HG02571 (cell line): ENCODE data around the gene SH3GLB1.

Experiments used
- ATAC-seq: cut with Tn5 transposase; IDR thresholded peaks from one replicate; pipeline ENCODE4 v1.9.1; 2021; ENCODE audit warnings: mild to moderate bottlenecking, moderate library complexity; ENCODE audit not compliant: unreplicated experiment

Gene SH3GLB1

DNA sequence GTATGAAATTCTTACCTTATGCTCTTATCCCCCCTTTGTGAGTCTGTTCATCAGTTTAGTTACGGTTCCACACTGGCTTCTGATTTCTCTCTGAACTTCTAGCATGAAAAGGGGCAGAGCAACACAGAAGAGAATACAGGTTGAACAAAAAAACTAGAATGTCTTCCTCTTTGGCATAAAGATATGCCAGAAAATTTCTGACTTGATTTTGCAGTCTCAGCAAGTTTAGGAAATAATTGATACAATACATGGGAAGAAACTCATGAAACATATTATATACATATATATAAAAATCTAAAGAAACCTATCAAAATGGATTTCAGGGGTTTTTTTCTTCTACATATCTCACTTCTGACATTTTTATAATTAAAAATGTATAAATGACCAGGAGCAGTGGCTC, 27.0 kb downstream of the SH3GLB1 start:
- no peak for ATAC-seq

DNA sequence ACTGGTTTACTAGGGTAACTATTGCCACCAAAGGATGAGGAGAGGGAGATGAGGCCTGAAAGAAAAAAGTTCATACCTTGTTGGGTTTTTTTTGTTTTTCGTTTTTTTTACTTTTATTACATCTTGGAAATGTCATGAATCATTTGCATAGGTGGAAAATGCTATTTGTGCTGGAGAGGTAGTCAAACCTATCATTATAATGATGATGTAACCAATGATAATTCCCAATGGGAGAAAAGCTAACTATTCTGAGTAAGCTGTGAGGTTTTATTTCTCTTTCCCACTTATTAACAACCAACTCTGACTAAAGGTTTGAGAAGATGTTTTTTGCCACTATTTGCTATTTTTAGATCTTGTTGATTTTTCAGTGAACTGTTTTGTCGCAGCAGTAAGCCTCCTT, 29.0 kb downstream of the SH3GLB1 start:
- no peak for ATAC-seq

DNA sequence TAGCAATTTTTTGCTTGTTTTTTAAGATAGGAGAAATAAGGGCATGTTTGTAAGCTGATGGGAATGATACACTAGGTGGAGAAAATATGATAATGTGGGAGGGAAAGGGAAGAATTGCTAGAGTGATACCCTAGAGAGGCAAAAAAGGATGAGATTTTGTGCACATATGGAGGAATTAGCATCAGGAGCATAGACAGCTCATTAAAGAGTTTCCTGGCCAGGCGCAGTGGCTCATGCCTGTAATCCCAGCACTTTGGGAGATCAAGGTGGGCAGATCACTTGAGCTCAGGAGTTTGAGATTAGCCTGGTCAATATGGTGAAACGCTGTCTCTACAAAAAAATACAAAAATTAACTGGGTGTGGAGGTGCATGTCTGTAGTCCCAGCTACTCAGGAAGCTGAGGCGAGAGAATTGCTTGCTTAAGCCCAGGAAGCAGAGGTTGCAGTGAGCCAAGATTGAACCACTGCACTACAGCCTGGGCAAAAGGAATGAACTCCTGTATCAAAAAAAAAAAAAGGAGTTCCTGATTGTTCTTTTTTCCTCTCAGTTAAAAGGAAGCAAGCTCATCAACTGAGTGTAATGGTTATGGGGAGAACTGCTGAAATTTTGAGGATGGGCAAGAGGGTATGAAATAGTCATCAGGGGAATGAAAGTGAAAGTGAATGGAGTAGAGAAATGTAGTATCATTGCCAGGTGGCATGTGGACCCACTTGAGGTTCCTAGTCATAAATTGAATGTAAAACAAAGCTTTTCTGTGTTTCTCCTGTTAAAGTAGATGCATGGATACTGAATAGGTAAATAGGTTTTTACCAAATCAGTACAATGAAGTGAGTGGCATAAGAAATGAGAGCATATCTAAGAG, 35.5 kb downstream of the SH3GLB1 start:
- ATAC-seq, result peak; percentile 61

DNA sequence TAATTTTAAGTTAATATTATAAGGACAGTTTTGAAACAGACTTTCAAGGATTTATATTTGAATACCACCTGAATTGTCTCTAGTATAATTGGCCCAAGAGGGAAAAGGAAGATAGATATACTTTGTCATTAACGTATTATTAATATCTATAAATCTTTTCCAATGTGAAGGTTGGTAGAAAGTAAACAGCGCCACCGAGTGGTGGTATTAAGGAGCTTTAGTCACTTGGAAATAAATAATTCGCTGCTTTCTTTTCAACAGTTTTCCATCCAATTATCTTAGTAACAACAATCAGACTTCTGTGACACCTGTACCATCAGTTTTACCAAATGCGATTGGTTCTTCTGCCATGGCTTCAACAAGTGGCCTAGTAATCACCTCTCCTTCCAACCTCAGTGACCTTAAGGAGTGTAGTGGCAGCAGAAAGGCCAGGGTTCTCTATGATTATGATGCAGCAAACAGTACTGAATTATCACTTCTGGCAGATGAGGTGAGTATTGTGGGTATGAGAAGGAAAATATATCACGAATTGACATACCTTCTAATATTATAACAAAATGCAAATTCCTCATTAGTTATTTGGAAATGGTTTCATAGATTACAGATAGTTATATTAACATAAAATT, 37.7 kb downstream of the SH3GLB1 start:
- ATAC-seq, result no peak

DNA sequence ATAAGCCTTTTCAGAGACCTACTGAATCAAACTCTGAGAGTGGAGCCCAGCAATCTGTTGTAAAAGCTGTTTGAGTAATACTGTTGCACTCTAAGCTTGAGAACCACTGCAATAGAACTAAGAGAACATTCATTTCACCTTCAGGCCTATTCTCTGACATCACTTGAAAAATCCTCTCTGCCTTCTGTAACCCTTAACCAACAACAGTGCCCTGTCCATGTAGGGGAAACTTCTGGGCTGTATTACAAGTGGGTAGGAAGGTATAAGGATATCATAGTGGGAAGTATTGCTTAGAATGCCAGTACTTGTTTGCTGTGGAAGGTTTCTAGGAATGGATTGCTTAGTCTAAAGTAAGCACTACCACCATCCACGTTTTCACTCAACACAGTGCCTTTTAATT, 42.9 kb downstream of the SH3GLB1 start:
- ATAC-seq, result no peak

- no peak for ATAC-seq
Measured at GRCh38 chr1:86748622-86749373, 44.4 kb downstream of the SH3GLB1 start.

DNA sequence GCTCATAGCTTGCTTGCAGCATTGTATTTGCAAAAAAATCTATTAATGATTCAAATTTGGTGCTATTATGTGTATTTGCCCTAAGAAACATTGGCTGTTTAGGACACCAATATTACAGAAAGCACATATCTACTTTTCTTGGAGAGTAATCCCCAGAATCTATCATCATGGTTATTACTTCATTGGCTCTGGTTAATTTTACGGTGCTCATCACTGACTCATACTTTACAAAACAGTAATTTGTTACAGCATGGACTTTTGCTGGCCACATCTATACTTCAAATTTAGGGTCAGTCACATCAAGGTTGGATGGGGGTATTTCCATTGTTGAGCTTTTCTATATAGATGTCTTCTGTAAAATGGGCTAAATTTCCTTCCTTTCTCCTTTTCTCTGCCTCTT, 45.7 kb downstream of the SH3GLB1 start:
- no peak for ATAC-seq

GRCh38 chr1:86750530-86750929, 46.2 kb downstream of the SH3GLB1 start:
- no peak for ATAC-seq

- ATAC-seq, result no peak
Measured at GRCh38 chr1:86751923-86752322, 47.5 kb downstream of the SH3GLB1 start.

- no peak for ATAC-seq
Measured at GRCh38 chr1:86753700-86754099, 49.3 kb downstream of the SH3GLB1 start.

DNA sequence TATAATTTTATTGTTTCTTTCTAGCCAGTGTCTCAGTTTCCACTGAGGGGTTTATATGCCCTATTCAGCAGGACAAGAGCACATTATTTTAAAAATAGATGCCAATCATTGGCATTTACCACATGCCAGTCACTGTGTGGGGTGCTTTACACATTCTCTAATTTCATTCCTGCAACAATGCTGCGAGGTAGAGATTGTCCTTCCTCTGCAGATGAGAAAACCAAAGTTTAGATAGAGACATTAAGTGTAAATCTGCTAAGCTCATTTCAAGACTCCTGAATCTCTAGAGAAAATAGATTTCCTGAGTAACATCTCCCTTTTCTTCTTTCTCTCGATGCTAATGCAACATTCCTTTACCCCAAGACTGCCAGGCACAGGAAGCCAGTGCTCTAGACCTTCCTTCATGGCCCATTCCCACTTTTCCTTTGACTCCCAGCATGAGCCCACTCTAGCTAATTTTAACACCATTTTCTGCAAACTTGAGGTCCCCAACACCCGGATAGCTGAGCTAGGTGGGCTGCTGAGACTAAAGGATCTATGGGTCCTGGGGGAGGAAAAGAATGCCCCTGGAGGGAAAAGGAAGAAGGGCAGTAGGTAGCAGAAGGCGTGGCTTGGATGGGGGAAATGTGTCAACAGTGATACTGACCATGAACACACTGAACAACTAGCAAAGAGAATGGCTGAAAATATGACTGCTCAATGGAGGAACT, 50.0 kb downstream of the SH3GLB1 start:
- ATAC-seq, result no peak

DNA sequence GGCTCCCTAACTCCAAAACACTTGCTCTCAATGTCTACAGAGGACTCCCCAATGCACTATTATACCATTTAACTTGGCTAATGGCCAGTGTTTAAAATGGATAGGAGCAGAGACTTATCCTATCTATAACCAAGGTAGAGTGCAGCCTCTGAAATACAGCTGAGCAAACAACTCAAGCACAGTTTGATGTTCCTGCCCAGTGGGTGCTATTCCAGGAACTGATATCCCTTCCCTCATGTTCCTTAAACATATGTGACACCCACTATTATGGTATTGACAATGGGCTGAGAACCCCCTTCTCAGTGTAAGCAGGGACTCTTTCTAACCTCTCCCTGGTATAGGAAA, 51.7 kb downstream of the SH3GLB1 start:
- no peak for ATAC-seq

- no peak for ATAC-seq
Measured at GRCh38 chr1:86757272-86757984, 53.1 kb downstream of the SH3GLB1 start.

DNA sequence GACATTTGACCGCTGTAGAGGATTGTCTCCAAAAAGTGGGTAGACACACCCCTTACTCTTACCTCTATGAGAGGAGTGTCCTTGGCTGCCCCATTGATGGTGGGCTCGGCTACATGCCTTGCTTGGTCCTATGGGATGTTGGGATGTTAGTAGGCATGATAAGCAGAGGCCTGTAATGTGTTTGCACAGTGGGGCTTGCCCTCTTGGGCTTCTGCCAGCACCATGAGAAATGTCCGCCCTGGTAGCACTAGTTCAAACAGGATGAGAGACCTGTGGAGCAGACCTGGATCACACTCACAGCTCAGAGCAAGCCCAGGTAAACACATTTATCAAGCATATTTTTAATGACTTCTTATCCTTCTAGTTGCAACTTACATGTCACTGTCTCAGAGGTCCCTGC, 54.2 kb downstream of the SH3GLB1 start:
- ATAC-seq, result no peak

GRCh38 chr1:86760199-86760598, 55.8 kb downstream of the SH3GLB1 start:
- ATAC-seq, result no peak

DNA sequence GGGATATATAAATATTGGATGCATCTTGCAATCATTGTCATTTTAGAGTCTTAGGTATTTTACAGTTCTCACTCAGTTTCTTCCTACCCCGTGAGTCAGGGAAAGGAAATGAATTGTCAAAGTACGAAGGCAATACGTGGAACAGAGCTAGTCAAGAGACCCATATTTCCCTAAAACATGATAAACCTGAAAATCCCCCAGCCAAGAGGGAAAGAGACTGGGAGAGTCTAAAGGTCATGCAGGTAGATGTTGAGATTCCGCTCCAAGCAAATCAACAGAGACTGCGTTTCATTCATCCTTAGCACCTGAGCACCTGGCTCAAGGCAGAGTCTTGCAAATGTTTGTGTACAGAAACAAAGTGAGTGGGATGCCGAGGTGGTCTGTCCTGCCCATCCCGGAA, 58.0 kb downstream of the SH3GLB1 start:
- no peak for ATAC-seq

DNA sequence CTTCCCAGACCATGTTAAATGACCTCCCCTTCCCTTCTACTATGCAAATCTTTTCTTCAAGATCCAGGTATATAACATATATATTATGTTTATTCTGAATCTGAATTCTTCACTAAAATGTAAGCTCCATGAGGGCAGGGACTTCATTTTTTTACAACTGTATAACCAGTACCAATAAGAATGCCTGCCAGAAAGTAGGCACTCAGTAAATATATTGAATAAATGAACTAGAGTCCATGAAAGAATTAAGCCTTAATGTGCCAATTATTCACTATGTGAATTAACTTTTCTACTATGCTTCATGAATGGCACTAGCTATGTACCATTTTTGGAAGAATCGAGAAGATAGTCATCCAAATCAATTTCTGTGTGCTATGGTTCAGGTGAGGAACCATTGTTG, 60.1 kb downstream of the SH3GLB1 start:
- no peak for ATAC-seq

DNA sequence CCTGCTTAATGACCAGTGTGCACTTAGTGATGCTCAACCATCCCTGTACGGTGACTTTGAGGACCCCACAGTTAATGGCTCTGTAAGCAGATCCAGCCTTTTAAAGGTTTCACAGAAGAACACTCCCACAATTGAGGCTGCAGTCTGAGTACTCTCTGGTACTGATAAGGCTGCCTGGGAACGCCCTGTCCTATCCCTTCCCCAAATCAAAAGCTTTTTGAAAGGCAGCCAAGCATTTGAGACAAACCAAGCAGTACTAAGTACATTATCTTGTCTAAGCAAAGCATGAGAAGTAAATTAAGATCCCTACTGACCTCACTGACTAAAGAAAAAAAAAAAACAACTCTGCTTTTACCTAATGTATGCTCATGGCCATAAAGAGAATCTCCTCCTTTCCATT, 60.7 kb downstream of the SH3GLB1 start:
- ATAC-seq, result no peak

- ATAC-seq, result no peak
Measured at GRCh38 chr1:86765674-86766073, 61.3 kb downstream of the SH3GLB1 start.

DNA sequence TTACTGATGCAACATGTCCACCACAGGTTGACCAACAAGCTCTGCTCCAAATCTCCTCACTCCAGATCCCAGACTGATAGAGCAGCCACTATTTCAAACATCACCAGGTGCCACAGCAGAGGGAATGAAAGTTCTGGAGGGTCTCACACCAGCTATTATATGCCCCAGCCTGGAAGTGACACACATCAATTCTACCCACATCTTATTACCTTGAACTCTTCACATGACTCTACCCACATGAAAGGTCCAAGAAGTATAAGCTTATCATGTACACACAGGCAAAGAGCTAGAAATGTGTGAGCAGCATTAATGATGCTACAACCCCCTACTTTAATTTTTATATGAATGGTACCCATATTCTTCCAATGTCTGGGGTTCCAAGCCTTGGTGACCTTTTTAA, 64.2 kb downstream of the SH3GLB1 start:
- no peak for ATAC-seq

- ATAC-seq, result no peak
Measured at GRCh38 chr1:86769065-86769464, 64.7 kb downstream of the SH3GLB1 start.
